HepG2 (cell line): Measurements from ENCODE around the gene MBLAC1. TPM values are rescaled to one million over a fixed set of nuclear protein-coding genes. Genes with fewer than 3 reads are reported as not detected.

Experiments used
- CHD2 ChIP-seq: IDR thresholded peaks from 2 replicates; pipeline ENCODE4 v1.6.1; 2011; ENCODE audit warnings: low read depth, low read length, improper control_type of control experiment
- FOXO4 ChIP-seq: sonication (generic); formaldehyde crosslinking; conservative IDR thresholded peaks from 2 replicates; pipeline ENCODE4 v1.8.1; 2023; ENCODE audit warnings: missing genetic modification reagents
- FOXP4 ChIP-seq: sonication (generic); formaldehyde crosslinking; IDR thresholded peaks from 2 replicates; pipeline ENCODE4 v1.4.0; 2020; ENCODE audit warnings: missing genetic modification reagents
- HES4 ChIP-seq: sonication (generic); formaldehyde crosslinking; IDR thresholded peaks from 2 replicates; pipeline ENCODE4 v1.9.0; 2021; ENCODE audit warnings: mild to moderate bottlenecking, missing genetic modification reagents, borderline replicate concordance
- HMG20A ChIP-seq: IDR thresholded peaks from 2 replicates; pipeline ENCODE4 v1.6.1; 2016; ENCODE audit warnings: borderline replicate concordance
- KAT8 ChIP-seq: IDR thresholded peaks from 2 replicates; pipeline ENCODE4 v1.6.1; 2016; ENCODE audit warnings: missing genetic modification reagents, missing compliant biosample characterization
- MIER3 ChIP-seq: IDR thresholded peaks from 2 replicates; pipeline ENCODE4 v1.6.1; 2016; ENCODE audit warnings: missing compliant biosample characterization, borderline replicate concordance
- NR2F2 ChIP-seq: IDR thresholded peaks from 2 replicates; pipeline ENCODE4 v1.6.1; 2012; ENCODE audit warnings: low read depth, inconsistent platforms, borderline replicate concordance
- PHF21A ChIP-seq: sonication (generic); formaldehyde crosslinking; IDR thresholded peaks from 2 replicates; pipeline ENCODE4 v1.5.0; 2020; ENCODE audit warnings: mild to moderate bottlenecking, missing genetic modification reagents
- POLR2G ChIP-seq: fragments of 200-400 bp; formaldehyde crosslinking; IDR thresholded peaks from 2 replicates; pipeline ENCODE4 v1.6.1; 2018; ENCODE audit warnings: mild to moderate bottlenecking, low read depth, low read length, moderate library complexity
- RBM22 ChIP-seq: fragments of 200-400 bp; formaldehyde crosslinking; optimal IDR thresholded peaks from 2 replicates; pipeline ENCODE3; 2017; ENCODE audit warnings: mild to moderate bottlenecking, low read length, moderate library complexity
- RXRB ChIP-seq: IDR thresholded peaks from 2 replicates; pipeline ENCODE4 v1.6.1; 2016; ENCODE audit warnings: borderline replicate concordance, missing genetic modification reagents, missing compliant biosample characterization
- SMARCC2 ChIP-seq: fragments of 450-650 bp; IDR thresholded peaks from 2 replicates; pipeline ENCODE4 v1.6.1; 2017; ENCODE audit warnings: antibody characterized with exemption, mild to moderate bottlenecking
- STAT6 ChIP-seq: sonication (generic); formaldehyde crosslinking; IDR thresholded peaks from 2 replicates; pipeline ENCODE4 v1.4.0; 2020; ENCODE audit warnings: missing genetic modification reagents, mild to moderate bottlenecking, borderline replicate concordance
- TP53 ChIP-seq: sonication (generic); formaldehyde crosslinking; conservative IDR thresholded peaks from 2 replicates; pipeline ENCODE4 v1.4.0; 2020; ENCODE audit warnings: missing genetic modification reagents
- ZFP36 ChIP-seq: fragments of 150-350 bp; IDR thresholded peaks from 2 replicates; pipeline ENCODE4 v1.6.1; 2018; ENCODE audit warnings: borderline replicate concordance, low read length, low read depth; ENCODE audit not compliant: partially characterized antibody
- ZNF138 ChIP-seq: sonication (generic); formaldehyde crosslinking; IDR thresholded peaks from 2 replicates; pipeline ENCODE4 v1.5.0; 2020; ENCODE audit warnings: mild to moderate bottlenecking, low read depth, missing genetic modification reagents
- ZNF280B ChIP-seq: sonication (generic); formaldehyde crosslinking; IDR thresholded peaks from 2 replicates; pipeline ENCODE4 v1.5.0; 2020; ENCODE audit warnings: missing genetic modification reagents, mild to moderate bottlenecking, borderline replicate concordance
- ZNF282 ChIP-seq: fragments of 450-650 bp; IDR thresholded peaks from 2 replicates; pipeline ENCODE4 v1.6.1; 2018; ENCODE audit not compliant: partially characterized antibody
- ZNF704 ChIP-seq: sonication (generic); formaldehyde crosslinking; IDR thresholded peaks from 2 replicates; pipeline ENCODE4 v1.8.1; 2023; ENCODE audit warnings: mild to moderate bottlenecking, inconsistent platforms, moderate library complexity, missing genetic modification reagents, borderline replicate concordance
- ZSCAN21 ChIP-seq: sonication (generic); formaldehyde crosslinking; IDR thresholded peaks from 2 replicates; pipeline ENCODE4 v1.8.0; 2022; ENCODE audit warnings: mild to moderate bottlenecking, missing genetic modification reagents, moderate library complexity, borderline replicate concordance
- polyA plus RNA-seq, 8 experiments: library from polyadenylated mRNA; depleted of rRNA in 3 of 8; stranded (reverse) in 7 of 8; unstranded in 1 of 8; fragments of >200 nt; fragmentation: Illumina TruSeq in 4 of 8; extraction: Trizol in 4 of 8; gene quantifications; 2 replicates each; pipeline versions ENCODE4 v1.2.1 to v1.2.3, GENCODE V29; 2011 to 2016; ENCODE audit warnings: low read depth in 4 of 8, missing spikeins in 1 of 8, mixed read lengths in 1 of 8; ENCODE audit not compliant: insufficient read depth in 1 of 8
- total RNA-seq, 5 experiments: library from RNA; depleted of rRNA; stranded (reverse); fragments of >200 nt; fragmentation: Illumina TruSeq; extraction: Trizol; gene quantifications; 2 replicates each; pipeline ENCODE4 v1.2.3, GENCODE V29; 2016; ENCODE audit warnings: low read depth in 1 of 5

The MBLAC1 gene
- total and polyA plus RNA-seq, 2 of the 13 experiments (the other 11 are each of a cell fraction or from before 2014, with no cell fraction given), result 0.79 to 2.1 TPM

GRCh38 chr7:100079024-100079560, 47.7 kb upstream of the MBLAC1 start (continued):
- no peak for TF ChIP-seq STAT6
- no peak for TF ChIP-seq ZNF138 (CRISPR knock-in tag)
- peak; percentile 81 for TF ChIP-seq POLR2G
- TF ChIP-seq PHF21A (CRISPR knock-in tag), result peak; percentile 77
- no peak for TF ChIP-seq ZSCAN21 (CRISPR knock-in tag)
- TF ChIP-seq ZNF282, result no peak
- no peak for TF ChIP-seq FOXO4 (CRISPR knock-in tag)
- no peak for TF ChIP-seq CHD2
- peak; percentile 68 for TF ChIP-seq NR2F2
- no peak for TF ChIP-seq ZFP36
- peak; percentile 88 for TF ChIP-seq FOXP4 (CRISPR knock-in tag)
- peak; percentile 40; the same call in 1 of the 2 replicates for TF ChIP-seq HMG20A (CRISPR knock-in tag)
- no peak for TF ChIP-seq TP53 (CRISPR knock-in tag)
- no peak for TF ChIP-seq SMARCC2
- TF ChIP-seq RBM22, result peak; percentile 49
- TF ChIP-seq KAT8 (CRISPR knock-in tag), result no peak
- no peak for TF ChIP-seq ZNF280B (CRISPR knock-in tag)
- TF ChIP-seq MIER3 (CRISPR knock-in tag), result no peak
- no peak for TF ChIP-seq HES4 (CRISPR knock-in tag)
- no peak for TF ChIP-seq ZNF704 (CRISPR knock-in tag)
- peak; percentile 70 for TF ChIP-seq RXRB
